Measurements from ENCODE around the gene ELL.

The ELL gene

GRCh38 chr19:18488838-18489626 lies 32.8 kb downstream of the ELL start:
- DNase-seq (ENCODE audit: low read depth): no peak

GRCh38 chr19:18488403-18488723 lies 33.5 kb downstream of the ELL start:
- DNase-seq (ENCODE audit: low read depth): no peak

GRCh38 chr19:18487576-18488402 lies 34.1 kb downstream of the ELL start:
- no peak for DNase-seq (ENCODE audit: low read depth)

GRCh38 chr19:18486746-18487145 lies 35.1 kb downstream of the ELL start:
- no peak for DNase-seq (ENCODE audit: low read depth)

- no peak for DNase-seq (ENCODE audit: low read depth)
These were observed 36.9 kb downstream of the ELL start for GRCh38 chr19:18484992-18485391.

GRCh38 chr19:18483119-18483890 lies 38.6 kb downstream of the ELL start:
- no peak for DNase-seq (ENCODE audit: low read depth)

GRCh38 chr19:18481505-18482222 lies 40.2 kb downstream of the ELL start:
- DNase-seq (ENCODE audit: low read depth): no peak

GRCh38 chr19:18480006-18480691 lies 41.7 kb downstream of the ELL start:
- DNase-seq (ENCODE audit: low read depth): no peak

- DNase-seq (ENCODE audit: low read depth): peak; percentile 41
These were observed 43.1 kb downstream of the ELL start for GRCh38 chr19:18478545-18479311.

GRCh38 chr19:18477974-18478373 lies 43.9 kb downstream of the ELL start:
- no peak for DNase-seq (ENCODE audit: low read depth)

- DNase-seq (ENCODE audit: low read depth): no peak
These were observed 44.7 kb downstream of the ELL start for GRCh38 chr19:18477042-18477779.

GRCh38 chr19:18476507-18477041 lies 45.3 kb downstream of the ELL start:
- no peak for DNase-seq (ENCODE audit: low read depth)

- DNase-seq (ENCODE audit: low read depth): no peak
These were observed 46.0 kb downstream of the ELL start for GRCh38 chr19:18475762-18476331.

- no peak for DNase-seq (ENCODE audit: low read depth)
These were observed 46.8 kb downstream of the ELL start for GRCh38 chr19:18475004-18475453.

GRCh38 chr19:18474366-18474887 lies 47.4 kb downstream of the ELL start:
- DNase-seq (ENCODE audit: low read depth): no peak

- no peak for DNase-seq (ENCODE audit: low read depth)
These were observed 48.2 kb downstream of the ELL start for GRCh38 chr19:18473706-18474087.

GRCh38 chr19:18473003-18473705 lies 48.7 kb downstream of the ELL start:
- DNase-seq (ENCODE audit: low read depth): no peak

GRCh38 chr19:18470787-18471186 lies 51.1 kb downstream of the ELL start:
- no peak for DNase-seq (ENCODE audit: low read depth)
